HCT116 (cell line): ENCODE results near the gene UPK3A. TPM values are rescaled to one million over a fixed set of nuclear protein-coding genes. Genes with fewer than 3 reads are reported as not detected.

Experiments
- ATAC-seq: fragments of 200-7000 bp; cut with Tn5 transposase; 2 replicates; pipeline ENCODE4 v1.9.1; 2020; ENCODE audit warnings: mild to moderate bottlenecking, moderate library complexity
- BruUV-seq: library from RNA; stranded (reverse); fragments of 400-500 nt; replicated peaks from 2 replicates; lab custom pipeline; 2021; lab: Mats Ljungman, UMichigan
- CTCF ChIA-PET: fragments of 300-600 bp; sonication (Branson Sonifier 250); formaldehyde crosslinking; loops from one replicate; lab custom pipeline; 2021; ENCODE audit warnings: antibody characterized with exemption; lab: Charles Lee
- POLR2A ChIA-PET: fragments of 300-600, 350-600 bp; sonication (Branson Sonifier 250); formaldehyde crosslinking; loops from one replicate; lab custom pipeline; 2021; ENCODE audit warnings: antibody characterized with exemption; lab: Charles Lee
- RAD21 ChIA-PET, 2 experiments: fragments of 300-600 bp; sonication (Branson Sonifier 250); formaldehyde crosslinking; loops; one replicate each; lab custom pipeline; 2023; ENCODE audit warnings: low total read pairs in 2 of 2; ENCODE audit not compliant: uncharacterized antibody in 2 of 2, unreplicated experiment in 2 of 2, low non-redundant PET in 1 of 2; lab: Charles Lee
- DNase-seq: peaks from one replicate; pipeline ENCODE4 v3.0.0-alpha.2; 2010; ENCODE audit warnings: low read depth, low spot score
- H2AFZ ChIP-seq: fragments of 200-600 bp; shearing (Covaris generic), sonication (generic); 2 replicates; pipeline ENCODE4 v1.6.1; 2017; ENCODE audit warnings: low read depth, mixed run types, mixed read lengths, antibody characterized with exemption, low read length; ENCODE audit not compliant: poor library complexity, severe bottlenecking
- H3K27ac ChIP-seq: 2 replicates; pipeline ENCODE4 v1.5.1; 2012; ENCODE audit warnings: low read depth, low read length
- H3K27me3 ChIP-seq: fragments of 200-600 bp; sonication (generic); 2 replicates; pipeline ENCODE4 v1.6.1; 2016; ENCODE audit warnings: mixed run types, low read length, mixed read lengths; ENCODE audit not compliant: insufficient read depth
- H3K36me3 ChIP-seq, 2 experiments: fragments of 200-500 bp in 1 of 2; fragments of 200-600 bp in 1 of 2; sonication (Bioruptor generic) in 1 of 2; sonication (generic) in 1 of 2; 2 replicates each; pipeline versions ENCODE4 v1.5.1 to v1.6.1; 2014 to 2016; ENCODE audit warnings: low read length in 2 of 2, inconsistent platforms in 1 of 2, mixed read lengths in 1 of 2, mixed run types in 1 of 2; ENCODE audit not compliant: insufficient read depth in 2 of 2, control insufficient read depth in 1 of 2
- H3K4me1 ChIP-seq, 2 experiments: fragments of 200-600 bp in 1 of 2; sonication (generic) in 1 of 2; 2 replicates each; pipeline versions ENCODE4 v1.5.1 to v1.6.1; 2012 to 2017; ENCODE audit warnings: low read length in 2 of 2, inconsistent platforms in 1 of 2, mild to moderate bottlenecking in 1 of 2, mixed read lengths in 1 of 2, mixed run types in 1 of 2, moderate library complexity in 1 of 2; ENCODE audit not compliant: insufficient read depth in 2 of 2, control insufficient read depth in 1 of 2
- H3K4me2 ChIP-seq: fragments of 200-600 bp; sonication (generic); 2 replicates; pipeline ENCODE4 v1.6.1; 2017; ENCODE audit warnings: mixed run types, low read length, mixed read lengths
- H3K4me3 ChIP-seq, 2 experiments: fragments of 200-600 bp in 1 of 2; sonication (generic) in 1 of 2; replicated peaks in 1 of 2; 2 replicates each; pipeline ENCODE4 v1.5.1; 2011 to 2016; ENCODE audit warnings: low read length in 2 of 2, control low read depth in 1 of 2, low read depth in 1 of 2, mild to moderate bottlenecking in 1 of 2, mixed read lengths in 1 of 2, mixed run types in 1 of 2
- H3K79me2 ChIP-seq: fragments of 200-600 bp; sonication (generic); 2 replicates; pipeline ENCODE4 v1.6.1; 2017; ENCODE audit warnings: mild to moderate bottlenecking, mixed run types, low read length, moderate library complexity, mixed read lengths; ENCODE audit not compliant: insufficient read depth
- H3K9ac ChIP-seq: fragments of 200-600 bp; sonication (generic); 2 replicates; pipeline ENCODE4 v1.6.1; 2016; ENCODE audit warnings: low read length, mixed read lengths
- H3K9me2 ChIP-seq: fragments of 200-600 bp; sonication (generic), shearing (Covaris generic); 2 replicates; pipeline ENCODE4 v1.6.1; 2017; ENCODE audit warnings: mixed run types, mild to moderate bottlenecking, moderate library complexity; ENCODE audit not compliant: insufficient read depth
- H3K9me3 ChIP-seq, 2 experiments: fragments of 200-500 bp in 1 of 2; fragments of 200-600 bp in 1 of 2; sonication (Bioruptor generic) in 1 of 2; sonication (generic) in 1 of 2; 2 replicates each; pipeline ENCODE4 v1.6.1; 2014 to 2017; ENCODE audit warnings: low read length in 2 of 2, mixed read lengths in 2 of 2, inconsistent platforms in 1 of 2, low read depth in 1 of 2, mild to moderate bottlenecking in 1 of 2, mixed run types in 1 of 2, moderate library complexity in 1 of 2; ENCODE audit not compliant: control insufficient read depth in 1 of 2, insufficient read depth in 1 of 2
- H4K20me1 ChIP-seq: fragments of 200-600 bp; sonication (generic), shearing (Covaris generic); 2 replicates; pipeline ENCODE4 v1.6.1; 2017; ENCODE audit warnings: mixed run types, mild to moderate bottlenecking, moderate library complexity; ENCODE audit not compliant: insufficient read depth
- ATF3 ChIP-seq: IDR thresholded peaks from 2 replicates; pipeline ENCODE4 v1.6.1; 2012
- CBX3 ChIP-seq: IDR thresholded peaks from 2 replicates; pipeline ENCODE4 v1.6.1; 2012; ENCODE audit warnings: low read depth
- CEBPB ChIP-seq: IDR thresholded peaks from 2 replicates; pipeline ENCODE4 v1.6.1; 2012; ENCODE audit warnings: low read depth
- CTCF ChIP-seq, 3 experiments: fragments of 200-600 bp in 1 of 3; sonication (generic) in 1 of 3; IDR thresholded peaks in 2 of 3; conservative IDR thresholded peaks in 1 of 3; 2 replicates each; pipeline ENCODE4 v1.5.1; 2012 to 2017; ENCODE audit warnings: low read depth in 2 of 3, low read length in 2 of 3, antibody characterized with exemption in 1 of 3, borderline replicate concordance in 1 of 3, control low read depth in 1 of 3, mild to moderate bottlenecking in 1 of 3, mixed read lengths in 1 of 3, mixed run types in 1 of 3, moderate library complexity in 1 of 3; ENCODE audit not compliant: insufficient read depth in 1 of 3
- EGR1 ChIP-seq: IDR thresholded peaks from 2 replicates; pipeline ENCODE4 v1.6.1; 2012; ENCODE audit warnings: low read depth
- ELF1 ChIP-seq: IDR thresholded peaks from 2 replicates; pipeline ENCODE4 v1.6.1; 2012; ENCODE audit warnings: low read depth, borderline replicate concordance
- EZH2phosphoT487 ChIP-seq: fragments of 200-600 bp; IDR thresholded peaks from 2 replicates; pipeline ENCODE4 v1.6.1; 2018; ENCODE audit warnings: antibody characterized with exemption, borderline replicate concordance
- FOSL1 ChIP-seq: IDR thresholded peaks from 2 replicates; pipeline ENCODE4 v1.6.1; 2012; ENCODE audit warnings: low read depth
- JUND ChIP-seq: IDR thresholded peaks from 2 replicates; pipeline ENCODE4 v1.6.1; 2012
- MAX ChIP-seq: IDR thresholded peaks from 2 replicates; pipeline ENCODE4 v1.6.1; 2012
- POLR2AphosphoS5 ChIP-seq: IDR thresholded peaks from 2 replicates; pipeline ENCODE4 v1.6.1; 2011; ENCODE audit warnings: mild to moderate bottlenecking, low read depth, low read length, moderate library complexity
- SIN3A ChIP-seq: IDR thresholded peaks from 2 replicates; pipeline ENCODE4 v1.6.1; 2012; ENCODE audit warnings: low read depth
- SP1 ChIP-seq: IDR thresholded peaks from 2 replicates; pipeline ENCODE4 v1.6.1; 2012; ENCODE audit warnings: low read depth
- SRF ChIP-seq: IDR thresholded peaks from 2 replicates; pipeline ENCODE4 v1.6.1; 2012; ENCODE audit warnings: low read depth
- TCF7L2 ChIP-seq: IDR thresholded peaks from 2 replicates; pipeline ENCODE4 v1.7.0; 2011; ENCODE audit warnings: borderline replicate concordance, inconsistent platforms; ENCODE audit not compliant: insufficient read depth, insufficient read length; ENCODE audit errors: extremely low read depth
- ZBTB33 ChIP-seq: IDR thresholded peaks from 2 replicates; pipeline ENCODE4 v1.6.1; 2011; ENCODE audit warnings: mild to moderate bottlenecking, low read length, moderate library complexity; ENCODE audit not compliant: insufficient replicate concordance; ENCODE audit errors: extremely low read depth
- ZFX ChIP-seq: fragments of 450-650 bp; IDR thresholded peaks from 2 replicates; pipeline ENCODE4 v1.6.1; 2017
- ZNF274 ChIP-seq: fragments of 200-500 bp; sonication (Bioruptor generic); IDR thresholded peaks from 2 replicates; pipeline ENCODE4 v1.6.1; 2014; ENCODE audit warnings: mild to moderate bottlenecking, low read depth, low read length, inconsistent platforms
- intact Hi-C: fragments of 100-400 bp; cut with micrococcal nuclease; formaldehyde crosslinking; loops from 2 replicates; pipeline ENCODE4 v1.10.0; 2022
- total RNA-seq: library from RNA; stranded (reverse); gene quantifications from one replicate; pipeline ENCODE4 v1.2.1, GENCODE V29; 2021; ENCODE audit not compliant: unreplicated experiment

UPK3A gene
- total RNA-seq, 1 experiment from 2014 or later: not detected

- Histone ChIP-seq H3K27ac (no peak overlapping the region), H3K27me3 (no peaks in the 10 kb centered on the region), H3K4me2 (no peak overlapping the region), H3K9me3 (no peaks in the 10 kb centered on the region), H3K79me2 (peaks cover 72% of the 10 kb centered on the region), H3K4me1 (peaks cover 25 to 32% of the 10 kb centered on the region in 2 experiments), H3K9me2 (no peaks in the 10 kb centered on the region), H3K36me3 (peaks cover 0 to 2% of the 10 kb centered on the region in 2 experiments; a peak in 2 of 4 replicates), H3K4me3 (no peak overlapping the region), H2AFZ (no peak overlapping the region), H3K9ac (no peak overlapping the region), H4K20me1 (no peaks in the 10 kb centered on the region)
- no peak for TF ChIP-seq ZFX
- TF ChIP-seq CEBPB: no peak
- no peak for TF ChIP-seq SP1
- TF ChIP-seq POLR2AphosphoS5: no peak
- TF ChIP-seq ZBTB33: no peak
- no peak for TF ChIP-seq ELF1
- no peak for TF ChIP-seq SRF
- no peak for DNase-seq
- ChIA-PET RAD21 (no interaction called here), CTCF (no interaction called here), POLR2A (no interaction called here)
- no peak for ATAC-seq
- BruUV-seq: no TSS peak
- intact Hi-C loops: no loop called here
These were observed 27.7 kb downstream of the UPK3A start for GRCh38 chr22:45312415-45312814.

- Histone ChIP-seq H3K27ac (no peak overlapping the region), H3K27me3 (no peaks in the 10 kb centered on the region), H3K9me2 (no peaks in the 10 kb centered on the region), H3K79me2 (peaks cover 76% of the 10 kb centered on the region), H3K9me3 (no peaks in the 10 kb centered on the region), H3K4me1 (peaks cover 24 to 30% of the 10 kb centered on the region in 2 experiments), H3K9ac (no peak overlapping the region), H3K36me3 (peaks cover 0 to 2% of the 10 kb centered on the region in 2 experiments; a peak in 2 of 4 replicates), H3K4me2 (no peak overlapping the region), H3K4me3 (no peak overlapping the region), H2AFZ (no peak overlapping the region), H4K20me1 (no peaks in the 10 kb centered on the region; the same call in 1 of the 2 replicates)
- no peak for ATAC-seq
- ChIA-PET POLR2A (no interaction called here), RAD21 (no interaction called here), CTCF (no interaction called here)
- no TSS peak for BruUV-seq
- no peak for DNase-seq
- intact Hi-C loops: no loop called here
- no peak for TF ChIP-seq SRF
- no peak for TF ChIP-seq EGR1
- TF ChIP-seq CTCF (IDR thresholded peaks at IDR 0.05 in 2 of 3, conservative IDR thresholded peaks at IDR 0.05 in 1 of 3; ENCODE audit: borderline replicate concordance in 1 of 3, insufficient read depth in 1 of 3, low read depth in 2 of 3, low read length in 2 of 3): no peak
- no peak for TF ChIP-seq FOSL1
- TF ChIP-seq ZNF274: no peak
- no peak for TF ChIP-seq CBX3
- TF ChIP-seq MAX: no peak
- no peak for TF ChIP-seq ATF3
- TF ChIP-seq SIN3A: no peak
- no peak for TF ChIP-seq SP1
- no peak for TF ChIP-seq ZFX
- TF ChIP-seq TCF7L2: no peak
- no peak for TF ChIP-seq POLR2AphosphoS5
- no peak for TF ChIP-seq EZH2phosphoT487
- no peak for TF ChIP-seq ELF1
- TF ChIP-seq JUND: no peak
These were observed 28.1 kb downstream of the UPK3A start for GRCh38 chr22:45312856-45313255.
